Activated T-cell treated with anti-CD3 and anti-CD28 coated beads for 24 hours (primary cell): ENCODE data around the gene RNF130.

Experiments
- DNase-seq: peaks from one replicate; pipeline ENCODE4 v3.0.0-alpha.2; 2020; ENCODE audit warnings: low read depth

The RNF130 gene

DNA sequence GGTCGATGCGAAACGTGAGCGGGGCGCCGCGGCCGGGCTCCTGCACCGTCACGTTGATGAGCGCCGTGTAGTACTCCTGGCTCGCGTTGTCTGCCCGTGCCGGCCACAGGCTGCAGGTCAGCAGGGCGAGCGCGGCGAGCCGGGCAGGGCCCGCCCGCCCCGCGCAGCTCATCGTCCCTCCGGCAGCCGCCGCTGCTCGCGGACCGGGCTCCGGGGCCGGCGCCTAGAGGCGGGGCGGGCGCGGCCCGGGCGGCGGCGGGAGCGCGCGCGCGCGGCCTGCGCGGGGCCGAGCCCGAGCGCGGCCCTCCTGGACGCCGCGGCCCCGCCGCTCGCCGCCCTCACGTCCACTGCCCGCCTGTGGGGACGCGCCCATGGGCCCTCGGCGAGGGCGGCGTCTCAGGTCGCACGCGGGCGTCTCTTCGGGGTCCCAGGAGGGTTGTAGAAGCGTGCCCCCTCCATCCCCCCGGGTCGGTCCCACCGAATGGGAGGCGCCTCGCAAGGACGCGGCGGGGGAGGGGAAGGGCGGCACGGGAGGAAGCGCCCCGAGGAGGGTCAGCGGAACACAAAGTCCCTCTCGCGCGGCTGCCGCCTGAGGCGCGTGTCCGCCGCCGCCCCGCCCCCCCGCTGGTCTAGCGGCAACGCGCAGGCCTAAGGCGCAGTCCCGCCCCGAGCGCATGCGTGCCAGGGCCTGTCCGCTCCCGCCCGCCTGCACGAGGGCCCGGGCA lies at the start of gene RNF130:
Gene RNF130, minus strand, starts transcription at position 229 of the 725 bp plus-strand sequence. Its CDS starts 57 bp downstream, at position 172.
- peak; percentile 84 for DNase-seq

GRCh38 chr5:180120237-180121101 lies 48.9 kb upstream of the RNF130 start:
- no peak for DNase-seq

GRCh38 chr5:180119903-180120236 lies 48.3 kb upstream of the RNF130 start:
- no peak for DNase-seq

GRCh38 chr5:180119031-180119902 lies 47.7 kb upstream of the RNF130 start:
- DNase-seq, result no peak

- DNase-seq, result no peak
Observed at GRCh38 chr5:180118391-180118791, 46.8 kb upstream of the RNF130 start.

- DNase-seq, result no peak
Observed at GRCh38 chr5:180117000-180117725, 45.6 kb upstream of the RNF130 start.

- no peak for DNase-seq
Observed at GRCh38 chr5:180116077-180116999, 44.8 kb upstream of the RNF130 start.

- DNase-seq, result no peak
Observed at GRCh38 chr5:180115326-180116076, 43.9 kb upstream of the RNF130 start.

DNA sequence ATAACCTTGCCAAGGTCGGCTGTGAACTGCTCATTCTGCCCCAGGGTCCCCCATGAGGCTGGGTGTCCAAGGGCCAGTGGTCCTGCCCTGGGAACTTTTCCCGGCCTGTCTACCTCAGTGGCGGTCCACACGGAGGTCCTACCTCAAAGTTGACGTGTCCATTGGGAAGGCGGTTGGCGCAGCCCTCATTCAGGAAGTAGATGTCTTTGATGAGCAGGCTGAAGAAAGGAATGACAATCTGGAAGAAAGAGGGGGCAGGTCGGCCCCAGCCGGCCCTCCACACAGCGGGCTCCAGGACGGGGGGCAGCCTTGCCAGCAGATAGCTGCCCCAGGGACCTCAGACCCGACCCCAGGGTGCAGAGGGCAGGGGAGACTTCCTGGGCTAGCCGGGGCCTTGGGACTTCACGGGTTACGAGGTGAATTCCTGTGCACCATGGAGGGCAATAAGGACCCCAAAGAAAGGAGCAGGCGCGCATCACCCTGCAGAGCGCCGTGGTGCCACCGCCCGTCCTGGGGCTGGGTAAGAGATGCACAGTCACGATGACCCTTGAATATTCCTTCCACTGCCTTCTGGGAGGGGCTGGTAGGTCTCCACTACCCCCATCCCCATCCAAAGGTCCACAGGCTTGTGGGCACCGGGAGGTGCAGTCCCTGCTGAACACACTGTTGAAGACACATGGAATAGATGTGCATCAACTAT lies 42.9 kb upstream of the RNF130 start:
- no peak for DNase-seq

DNA sequence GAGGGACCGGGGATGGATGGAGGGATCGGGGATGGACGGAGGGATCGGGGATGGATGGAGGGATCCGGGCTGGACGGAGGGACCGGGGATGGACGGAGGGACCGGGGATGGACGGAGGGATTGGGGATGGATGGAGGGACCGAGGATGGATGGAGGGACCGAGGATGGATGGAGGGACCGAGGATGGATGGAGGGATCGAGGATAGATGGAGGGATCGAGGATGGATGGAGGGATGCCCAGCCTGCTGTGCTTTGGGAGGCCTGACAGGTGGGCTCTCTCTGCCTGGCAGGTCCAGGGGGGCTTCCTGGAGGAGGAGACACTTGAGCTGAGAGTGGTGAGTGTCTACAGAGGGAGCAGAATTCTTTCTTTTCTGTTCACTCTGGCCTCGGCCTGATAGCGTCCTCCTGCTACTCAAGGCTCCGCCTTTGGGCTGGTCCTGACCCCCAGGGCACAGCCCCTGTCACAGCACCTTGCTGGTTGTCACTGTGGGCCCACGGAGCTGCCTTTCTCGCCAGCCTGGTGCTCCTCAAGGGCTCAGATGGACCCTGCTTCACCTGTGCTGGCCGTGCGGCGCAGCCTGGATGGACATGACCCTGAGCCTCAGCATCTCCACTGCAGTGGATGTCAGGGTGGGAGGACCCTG lies 42.2 kb upstream of the RNF130 start:
- no peak for DNase-seq

DNA sequence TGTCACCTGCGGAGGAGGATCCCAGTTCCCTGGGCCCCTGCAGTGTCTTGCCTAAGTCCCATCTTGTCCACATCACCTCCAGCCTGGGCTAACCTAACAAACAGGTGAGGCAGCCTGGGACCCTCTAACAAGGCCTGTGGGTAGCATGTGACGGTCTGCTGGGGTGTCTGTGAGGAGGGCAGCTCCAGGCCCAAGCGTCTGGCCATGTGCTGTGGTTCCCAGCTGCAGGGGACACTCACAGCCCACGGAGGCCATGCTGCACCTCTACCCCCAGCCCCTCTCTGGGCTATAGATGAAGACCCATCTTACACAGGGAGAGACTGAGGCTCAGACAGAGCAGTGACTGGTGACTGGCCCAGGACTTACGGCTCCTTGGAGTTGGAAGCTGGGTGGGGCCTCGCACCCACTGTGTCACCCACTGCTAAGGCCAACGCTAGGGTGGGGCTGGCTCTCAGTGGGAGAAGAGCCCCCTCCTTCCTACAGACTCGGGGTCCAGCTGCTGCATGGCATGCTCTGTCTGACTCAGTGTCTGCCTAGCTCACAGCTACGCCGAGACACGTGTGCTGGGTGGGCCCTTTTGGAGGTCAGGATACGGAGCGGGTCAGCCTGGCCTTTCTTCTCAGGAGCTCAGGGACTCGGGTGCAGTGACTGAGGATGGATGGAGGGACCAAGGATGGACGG lies 40.8 kb upstream of the RNF130 start:
- no peak for DNase-seq

DNA sequence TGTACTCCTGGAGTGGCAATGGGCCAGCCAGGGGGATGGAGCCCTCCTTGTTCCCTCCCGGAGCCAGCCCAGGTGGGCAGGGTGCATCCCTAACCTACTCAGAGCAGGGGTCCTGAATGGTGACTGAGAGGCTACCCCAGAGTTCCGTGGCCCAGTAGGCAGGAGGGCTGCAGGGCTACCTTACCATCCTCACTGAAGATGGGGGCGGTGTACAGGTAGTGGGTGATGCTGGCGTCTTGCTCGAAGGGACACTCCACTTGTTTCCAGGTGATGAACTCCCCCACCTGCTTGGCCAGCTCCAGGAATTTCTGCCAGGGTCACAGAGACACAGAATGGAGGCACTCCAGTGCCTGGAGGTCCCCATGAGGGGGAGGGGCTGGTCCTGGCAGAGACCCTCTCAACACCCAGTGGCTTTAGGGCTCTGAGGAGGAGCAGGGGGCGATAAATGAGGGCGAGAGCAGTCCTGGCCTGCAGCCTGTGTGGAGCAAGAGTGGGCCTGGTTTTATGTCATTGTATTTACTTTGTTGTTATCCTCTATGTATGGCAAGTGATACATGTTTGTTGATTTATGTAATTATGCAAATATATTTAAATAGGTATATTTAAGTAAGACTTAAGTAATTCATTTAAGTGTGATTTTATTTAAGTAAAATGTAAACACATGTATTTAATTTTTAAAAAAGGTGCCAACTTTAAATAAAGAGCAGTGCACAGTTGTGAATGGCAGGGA lies 39.9 kb upstream of the RNF130 start:
- no peak for DNase-seq

- DNase-seq, result no peak
Observed at GRCh38 chr5:180109920-180110319, 38.4 kb upstream of the RNF130 start.

DNA sequence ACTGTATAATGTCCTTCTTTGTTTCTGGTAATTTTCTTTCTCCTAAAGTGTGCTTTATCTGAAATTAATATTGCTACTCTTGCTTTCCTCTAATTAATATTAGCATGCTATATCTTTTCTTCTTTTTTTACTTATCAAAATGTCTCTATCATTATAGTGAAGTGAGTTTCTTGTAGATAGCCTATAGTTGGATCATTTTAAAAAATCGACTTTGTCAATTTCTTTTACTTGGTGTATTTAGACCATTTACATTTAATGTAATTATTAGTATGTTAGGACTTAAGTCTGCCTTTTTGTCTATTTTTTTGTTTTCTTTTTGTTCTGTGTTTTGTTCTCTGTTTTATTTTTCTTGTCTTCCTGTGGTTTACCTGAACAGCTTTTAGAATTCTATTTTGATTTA lies 35.4 kb upstream of the RNF130 start:
- DNase-seq, result no peak

- no peak for DNase-seq
Observed at GRCh38 chr5:180105827-180106312, 34.3 kb upstream of the RNF130 start.

DNA sequence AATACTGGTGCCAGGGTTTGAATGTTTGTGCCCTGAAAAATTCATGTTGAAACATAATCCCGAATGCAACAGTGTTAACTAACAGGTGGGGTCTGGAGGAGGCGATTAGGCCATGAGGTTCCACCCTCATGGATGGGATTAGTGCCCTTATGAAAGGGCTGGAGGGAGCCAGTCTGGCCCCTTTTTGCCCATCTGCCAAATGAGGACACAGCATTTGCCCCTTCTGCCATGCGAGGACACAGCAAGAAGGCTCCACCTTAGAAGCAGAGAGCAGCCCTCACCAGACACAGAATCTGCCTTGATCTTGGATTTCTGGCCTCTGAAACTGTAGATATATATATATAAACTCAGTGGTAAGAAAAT lies 32.6 kb upstream of the RNF130 start:
- no peak for DNase-seq

DNA sequence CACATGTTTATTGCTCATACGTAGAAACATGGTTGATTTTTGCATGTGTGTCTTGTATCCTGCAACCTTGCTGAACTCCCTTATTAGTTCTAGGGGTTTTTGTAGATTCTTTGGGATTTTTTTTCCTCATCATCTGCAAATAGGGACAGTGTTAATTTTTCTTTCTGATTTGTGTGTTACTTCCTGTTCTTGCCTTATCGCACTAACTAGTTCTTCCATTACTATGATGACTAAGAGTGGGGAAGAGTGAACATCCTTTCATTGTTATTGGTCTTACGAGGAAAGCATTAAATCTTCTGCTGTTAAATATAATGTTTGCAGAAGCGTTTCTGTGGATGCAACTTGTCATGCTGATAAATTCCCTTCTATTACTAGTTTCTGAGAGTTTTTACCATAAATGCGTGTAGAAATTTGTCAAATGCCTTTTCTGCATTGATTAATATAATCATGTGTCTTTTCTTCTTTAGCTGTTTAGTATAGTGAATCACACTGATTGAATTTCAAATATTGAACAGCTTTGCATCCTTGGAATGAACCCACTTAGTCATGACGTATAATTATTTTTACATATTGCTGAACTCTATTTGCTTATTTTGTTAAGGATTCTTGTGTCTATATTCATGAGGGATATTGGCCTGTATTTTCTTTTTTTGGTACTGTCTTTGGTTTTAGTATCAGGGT lies 32.1 kb upstream of the RNF130 start:
- no peak for DNase-seq
